ENCODE results near the gene PCYOX1L.

GRCh38 chr5:149309354-149309753 is 48.5 kb upstream of the PCYOX1L start:
- no peak for TF ChIP-seq CTCF (IDR thresholded peaks at IDR 0.05)
- TF ChIP-seq POLR2A (IDR thresholded peaks at IDR 0.05): no peak

Data from breast epithelium (tissue), 3 donors.